Skeletal muscle satellite cell (primary cell): ENCODE measurements around the gene COMMD3.
"Not testable (repeated sequence)": the region's sequence is repeated elsewhere in the genome, so short reads cannot be mapped to it uniquely, and the experiment has no call there.

Source experiments
- H3K27me3 ChIP-seq: 2 replicates; pipeline ENCODE4 v1.7.0; 2013; ENCODE audit warnings: low read length; ENCODE audit not compliant: control insufficient read depth, insufficient read depth
- H3K36me3 ChIP-seq: 2 replicates; pipeline ENCODE4 v1.7.0; 2013; ENCODE audit warnings: mild to moderate bottlenecking, control low read depth, low read length; ENCODE audit not compliant: insufficient read depth
- H3K4me1 ChIP-seq: 2 replicates; pipeline ENCODE4 v1.7.0; 2013; ENCODE audit warnings: low read length; ENCODE audit not compliant: control insufficient read depth, insufficient read depth
- H3K4me2 ChIP-seq: 2 replicates; pipeline ENCODE4 v1.7.0; 2013; ENCODE audit warnings: mild to moderate bottlenecking, low read length
- H3K4me3 ChIP-seq: 2 replicates; pipeline ENCODE4 v1.7.0; 2013; ENCODE audit warnings: low read length
- H3K9ac ChIP-seq: 2 replicates; pipeline ENCODE4 v1.7.0; 2013; ENCODE audit warnings: mild to moderate bottlenecking, low read depth, low read length, moderate library complexity
- H3K9me3 ChIP-seq: replicated peaks from 2 replicates; pipeline ENCODE4 v1.7.0; 2013; ENCODE audit warnings: mild to moderate bottlenecking, control low read depth, low read length

COMMD3 gene

DNA sequence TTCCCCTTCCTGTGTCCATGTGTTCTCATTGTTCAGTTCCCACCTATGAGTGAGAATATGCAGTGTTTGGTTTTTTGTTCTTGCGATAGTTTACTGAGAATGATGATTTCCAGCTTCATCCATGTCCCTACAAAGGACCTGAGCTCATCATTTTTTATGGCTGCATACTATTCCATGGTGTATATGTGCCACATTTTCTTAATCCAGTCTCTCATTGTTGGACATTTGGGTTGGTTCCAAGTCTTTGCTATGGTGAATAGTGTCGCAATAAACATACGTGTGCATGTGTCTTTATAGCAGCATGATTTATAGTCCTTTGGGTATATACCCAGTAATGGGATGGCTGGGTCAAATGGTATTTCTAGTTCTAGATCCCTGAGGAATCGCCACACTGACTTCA, 41.6 kb downstream of the COMMD3 start:
- not testable (repeated sequence) for H3K4me1 ChIP-seq, H3K9me3 ChIP-seq, H3K36me3 ChIP-seq, H3K9ac ChIP-seq, H3K4me3 ChIP-seq, H3K4me2 ChIP-seq, H3K27me3 ChIP-seq

GRCh38 chr10:22363305-22363704, 47.1 kb downstream of the COMMD3 start:
- Histone ChIP-seq H3K4me1 (no peaks in the 10 kb centered on the region), H3K36me3 (no peaks in the 10 kb centered on the region), H3K9ac (no peak overlapping the region), H3K4me2 (no peak overlapping the region), H3K27me3 (no peaks in the 10 kb centered on the region), H3K9me3 (no peaks in the 10 kb centered on the region), H3K4me3 (no peak overlapping the region)

DNA sequence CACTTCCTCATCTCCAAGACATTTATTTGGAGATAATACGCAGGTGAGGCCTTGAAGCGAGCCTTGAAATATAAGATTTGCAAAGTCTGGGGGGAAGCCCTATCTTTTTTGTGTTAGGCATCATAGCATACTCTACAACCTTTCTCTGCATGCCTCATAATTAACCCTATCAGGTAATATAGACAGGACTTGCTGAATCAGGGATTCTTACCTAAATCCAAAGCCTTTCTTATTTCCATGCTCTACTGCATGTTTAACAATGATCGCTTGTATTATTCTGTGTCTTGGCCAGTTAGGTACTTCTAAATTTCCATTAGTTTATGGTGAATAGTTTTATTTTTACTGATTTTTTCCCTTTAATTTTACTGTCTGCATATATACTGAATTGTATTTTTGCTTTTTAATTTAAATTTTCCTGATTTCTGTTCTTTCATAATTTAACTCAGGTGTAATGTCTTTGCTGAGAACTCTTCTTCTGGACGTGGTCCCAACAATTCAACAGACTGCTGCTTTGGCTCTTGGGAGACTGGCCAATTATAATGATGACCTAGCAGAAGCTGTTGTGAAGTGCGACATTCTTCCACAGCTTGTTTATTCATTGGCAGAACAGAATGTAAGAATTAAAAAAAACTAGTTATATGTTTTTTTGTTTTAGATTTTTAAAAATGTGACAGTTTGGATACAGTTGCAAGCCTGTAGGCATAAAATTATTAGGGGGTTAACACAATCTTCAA, 48.4 kb downstream of the COMMD3 start:
- H3K4me3 ChIP-seq: no peak overlapping the region
- no peak overlapping the region for H3K4me2 ChIP-seq
- H3K9ac ChIP-seq: no peak overlapping the region
- no peaks in the 10 kb centered on the region for H3K4me1 ChIP-seq
- no peaks in the 10 kb centered on the region for H3K9me3 ChIP-seq
- H3K36me3 ChIP-seq: no peaks in the 10 kb centered on the region
- no peaks in the 10 kb centered on the region for H3K27me3 ChIP-seq

DNA sequence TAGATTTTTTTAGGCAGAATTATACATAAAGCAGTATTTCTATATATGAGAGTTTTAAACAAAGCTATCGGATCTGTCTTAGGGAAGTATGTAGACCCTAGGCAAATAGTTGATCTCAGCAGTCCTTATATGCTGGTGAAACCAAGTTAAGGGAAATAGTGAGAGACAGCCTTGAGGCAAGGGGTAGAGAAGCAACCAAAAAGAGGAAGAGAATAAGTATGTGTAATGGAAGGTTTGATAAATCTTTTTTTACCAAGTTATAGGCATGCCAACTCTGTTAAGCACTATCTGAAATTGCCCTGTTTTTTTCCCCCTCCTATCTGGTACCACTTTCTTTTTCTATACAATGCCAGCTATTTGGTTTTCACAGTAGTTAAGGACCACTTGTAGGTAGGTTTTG, 49.0 kb downstream of the COMMD3 start:
- Histone ChIP-seq H3K27me3 (no peaks in the 10 kb centered on the region), H3K4me3 (no peak overlapping the region), H3K4me1 (no peaks in the 10 kb centered on the region), H3K9me3 (no peaks in the 10 kb centered on the region), H3K4me2 (no peak overlapping the region), H3K36me3 (no peaks in the 10 kb centered on the region), H3K9ac (no peak overlapping the region)

DNA sequence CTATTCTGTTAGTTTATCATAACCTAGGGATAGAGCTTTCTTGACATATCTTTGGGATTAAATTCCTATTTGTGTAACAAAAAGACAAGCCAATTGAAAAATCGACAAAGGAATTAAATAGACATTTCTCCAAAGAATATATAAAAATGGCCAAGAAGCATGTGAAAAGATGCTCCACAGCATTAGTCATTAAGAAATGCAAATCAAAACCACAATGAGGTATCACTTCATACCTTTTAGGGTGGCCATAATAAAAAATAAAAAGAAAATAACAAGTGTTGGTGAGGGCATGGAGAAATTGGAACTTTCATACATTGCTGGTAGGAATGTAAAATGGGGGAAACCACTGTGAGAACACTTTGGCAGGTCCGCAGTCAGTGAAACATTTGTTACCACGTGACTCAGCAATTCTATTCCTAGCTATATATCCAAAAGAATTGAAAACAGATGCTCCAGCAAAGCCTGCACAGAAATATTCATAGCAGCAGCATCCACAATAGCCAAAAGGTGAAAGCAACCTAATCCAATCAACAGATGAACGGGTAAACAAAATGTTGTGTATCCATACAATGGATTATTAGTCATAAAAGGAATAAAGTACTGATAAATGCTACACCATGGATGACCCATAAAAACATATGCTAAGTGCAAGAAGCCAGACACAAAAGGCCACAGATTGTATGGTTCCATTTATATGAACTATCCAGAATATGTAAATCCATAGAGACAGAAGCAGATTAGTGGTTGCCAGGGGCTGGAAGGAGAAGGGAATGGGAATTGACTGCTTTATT, 49.7 kb downstream of the COMMD3 start:
- Histone ChIP-seq H3K4me3 (no peak overlapping the region), H3K4me2 (no peak overlapping the region), H3K27me3 (no peaks in the 10 kb centered on the region), H3K4me1 (no peaks in the 10 kb centered on the region), H3K36me3 (no peaks in the 10 kb centered on the region), H3K9ac (no peak overlapping the region), H3K9me3 (no peaks in the 10 kb centered on the region)

- H3K9ac ChIP-seq: no peak overlapping the region
- H3K4me1 ChIP-seq: no peaks in the 10 kb centered on the region
- no peaks in the 10 kb centered on the region for H3K36me3 ChIP-seq
- no peak overlapping the region for H3K4me3 ChIP-seq
- no peaks in the 10 kb centered on the region for H3K27me3 ChIP-seq
- H3K9me3 ChIP-seq: no peaks in the 10 kb centered on the region
- H3K4me2 ChIP-seq: no peak overlapping the region
Measured at GRCh38 chr10:22366435-22366703, 50.2 kb downstream of the COMMD3 start.

GRCh38 chr10:22366771-22367170, 50.6 kb downstream of the COMMD3 start:
- H3K4me2 ChIP-seq: no peak overlapping the region
- H3K27me3 ChIP-seq: no peaks in the 10 kb centered on the region
- H3K9ac ChIP-seq: no peak overlapping the region
- H3K4me1 ChIP-seq: no peaks in the 10 kb centered on the region
- no peaks in the 10 kb centered on the region for H3K36me3 ChIP-seq
- H3K4me3 ChIP-seq: no peak overlapping the region
- no peaks in the 10 kb centered on the region for H3K9me3 ChIP-seq

- Histone ChIP-seq H3K4me2 (no peak overlapping the region), H3K27me3 (no peaks in the 10 kb centered on the region), H3K36me3 (no peaks in the 10 kb centered on the region), H3K9ac (no peak overlapping the region), H3K4me3 (no peak overlapping the region), H3K4me1 (no peaks in the 10 kb centered on the region), H3K9me3 (no peaks in the 10 kb centered on the region)
Measured at GRCh38 chr10:22367471-22367870, 51.3 kb downstream of the COMMD3 start.

DNA sequence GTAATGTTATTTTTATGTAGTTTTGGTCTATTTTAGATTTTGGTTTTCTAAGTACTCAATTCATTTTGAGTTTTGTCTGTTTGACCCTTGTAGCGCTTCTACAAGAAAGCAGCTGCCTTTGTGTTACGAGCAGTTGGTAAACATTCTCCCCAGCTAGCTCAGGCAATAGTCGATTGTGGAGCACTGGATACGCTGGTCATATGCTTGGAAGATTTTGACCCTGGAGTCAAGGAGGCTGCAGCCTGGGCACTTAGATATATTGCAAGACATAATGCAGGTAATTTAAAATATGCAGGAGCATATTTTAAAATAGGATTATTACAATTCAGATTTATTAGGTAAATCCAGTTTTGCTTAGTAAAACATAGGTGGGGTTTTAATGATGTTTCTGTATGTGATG, 52.2 kb downstream of the COMMD3 start:
- H3K36me3 ChIP-seq: no peaks in the 10 kb centered on the region
- H3K9ac ChIP-seq: no peak overlapping the region
- no peaks in the 10 kb centered on the region for H3K27me3 ChIP-seq
- H3K4me3 ChIP-seq: no peak overlapping the region
- H3K9me3 ChIP-seq: no peaks in the 10 kb centered on the region
- H3K4me2 ChIP-seq: no peak overlapping the region
- no peaks in the 10 kb centered on the region for H3K4me1 ChIP-seq

- Histone ChIP-seq H3K9me3 (no peaks in the 10 kb centered on the region), H3K36me3 (no peaks in the 10 kb centered on the region), H3K27me3 (no peaks in the 10 kb centered on the region), H3K4me1 (no peaks in the 10 kb centered on the region), H3K9ac (no peak overlapping the region), H3K4me2 (no peak overlapping the region), H3K4me3 (no peak overlapping the region)
Measured at GRCh38 chr10:22368981-22369380, 52.8 kb downstream of the COMMD3 start.

- H3K36me3 ChIP-seq: no peaks in the 10 kb centered on the region
- H3K9me3 ChIP-seq: no peaks in the 10 kb centered on the region
- H3K4me1 ChIP-seq: no peaks in the 10 kb centered on the region
- H3K9ac ChIP-seq: no peak overlapping the region
- no peak overlapping the region for H3K4me2 ChIP-seq
- H3K4me3 ChIP-seq: no peak overlapping the region
- no peaks in the 10 kb centered on the region for H3K27me3 ChIP-seq
Measured at GRCh38 chr10:22369434-22370072, 53.4 kb downstream of the COMMD3 start.
